ENCODE measurements around the gene USP13.

- TF ChIP-seq CTCF (conservative IDR thresholded peaks at IDR 0.05; ENCODE audit: low read depth, low read length) (no peak), EZH2phosphoT487 (IDR thresholded peaks at IDR 0.05; ENCODE audit: borderline replicate concordance, low read length) (no peak), EZH2 (IDR thresholded peaks at IDR 0.05; ENCODE audit: low read length, unreplicated experiment) (no peak)
Measured at GRCh38 chr3:179603831-179604230, 49.0 kb upstream of the USP13 start.

Data from PC-3 (cell line).